AG04449 (cell line): ENCODE data around the gene SCAND1.
"Not testable (repeated sequence)": the region's sequence is repeated elsewhere in the genome, so short reads cannot be mapped to it uniquely, and the experiment has no call there.

Source experiments
- CTCF ChIA-PET: fragments of 350-600 bp; formaldehyde crosslinking; extraction: SDS; loops from one replicate; lab custom pipeline; 2021; ENCODE audit warnings: antibody characterized with exemption; lab: Yijun Ruan, JAX
- POLR2A ChIA-PET: fragments of 400-600, 350-600 bp; formaldehyde crosslinking; extraction: SDS; loops from one replicate; lab custom pipeline; 2020; ENCODE audit warnings: antibody characterized with exemption, inconsistent platforms; lab: Yijun Ruan, JAX
- DNase-seq: peaks from one replicate; pipeline ENCODE4 v3.0.0-alpha.2; 2010; ENCODE audit warnings: low read depth, low spot score
- H3K4me3 ChIP-seq: 2 replicates; pipeline ENCODE4 v1.5.1; 2011; ENCODE audit warnings: low read depth, mild to moderate bottlenecking, control low read depth, low read length
- CTCF ChIP-seq: IDR thresholded peaks from one replicate; pipeline ENCODE4 v1.5.1; 2011; ENCODE audit warnings: mild to moderate bottlenecking, moderate library complexity, low read length, control low read depth, inconsistent platforms; ENCODE audit not compliant: insufficient read depth; ENCODE audit errors: missing control alignments

SCAND1 gene

GRCh38 chr20:35954200-35954906 lies at the start of gene SCAND1:
SCAND1 (minus strand) TSS chr20:35954502; CDS start chr20:35954284, 218 bp downstream.
- CTCF ChIA-PET, result interaction anchor here (0.6 to 6.8 kb wide), 67 partner anchors 12 to 491 kb away, joined by 3 to 148 read pairs (median 4); partner anchors contain the start of genes CNBD2, PHF20 and RBM39
- DNase-seq, result peak; percentile 80
- TF ChIP-seq CTCF, result peak; percentile 100
- POLR2A ChIA-PET, result interaction anchor here (0.8 to 2.6 kb wide), 12 partner anchors 8 to 436 kb away, joined by 3 to 22 read pairs (median 4); partner anchors contain the start of genes CNBD2, PHF20 and RBM39
- H3K4me3 ChIP-seq, result peak within 1 kb of the TSS; percentile 95

- no peak for DNase-seq
- no peak overlapping the region for H3K4me3 ChIP-seq
- TF ChIP-seq CTCF, result no peak
- ChIA-PET CTCF (interaction anchor here (2.1 to 3.6 kb wide), 2 partner anchors 10 to 135 kb away, joined by 27 to 34 read pairs; no protein-coding TSS in a partner anchor), POLR2A (no interaction called here)
These were observed 49.7 kb upstream of the SCAND1 start for GRCh38 chr20:36004045-36004444.

GRCh38 chr20:36002855-36003254 lies 48.6 kb upstream of the SCAND1 start:
- DNase-seq, result no peak
- ChIA-PET CTCF (interaction anchor here (1.3 to 3.6 kb wide), 3 partner anchors 9 to 136 kb away, joined by 9 to 34 read pairs (median 27); no protein-coding TSS in a partner anchor), POLR2A (no interaction called here)
- TF ChIP-seq CTCF, result no peak
- no peak overlapping the region for H3K4me3 ChIP-seq

DNA sequence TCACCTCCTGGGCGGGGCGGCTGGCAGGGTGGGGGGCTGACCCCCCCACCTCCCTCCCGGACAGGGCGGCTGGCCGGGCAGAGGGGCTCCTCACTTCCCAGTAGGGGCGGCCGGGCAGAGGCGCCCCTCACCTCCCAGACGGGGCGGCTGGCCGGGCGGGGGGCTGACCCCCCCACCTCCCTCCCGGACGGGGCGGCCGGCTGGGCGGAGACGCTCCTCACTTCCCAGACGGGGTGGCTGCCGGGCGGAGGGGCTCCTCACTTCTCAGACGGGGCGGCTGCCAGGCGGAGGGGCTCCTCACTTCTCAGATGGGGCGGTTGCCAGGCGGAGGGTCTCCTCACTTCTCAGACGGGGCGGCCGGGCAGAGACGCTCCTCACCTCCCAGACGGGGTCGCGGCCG lies 47.0 kb upstream of the SCAND1 start:
- CTCF ChIA-PET, POLR2A ChIA-PET, H3K4me3 ChIP-seq, DNase-seq: not testable (repeated sequence)

DNA sequence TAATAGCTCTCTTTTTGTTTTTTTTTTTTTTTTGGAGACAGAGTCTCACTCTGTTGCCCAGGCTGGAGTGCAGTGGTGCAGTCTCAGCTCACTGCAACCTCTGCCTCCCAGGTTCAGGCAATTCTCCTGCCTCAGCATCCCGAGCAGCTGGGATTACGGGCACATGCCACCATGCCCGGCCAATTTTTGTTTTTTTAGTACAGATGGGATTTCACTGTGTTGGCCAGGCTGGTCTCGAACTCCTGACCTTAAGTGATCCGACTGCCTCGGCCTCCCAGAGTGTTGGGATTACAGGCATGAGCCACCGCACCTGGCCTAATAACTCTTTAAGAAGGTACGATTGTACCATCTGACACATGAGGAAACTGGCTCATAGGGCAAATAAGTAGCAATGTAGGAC lies 42.2 kb upstream of the SCAND1 start:
- DNase-seq, H3K4me3 ChIP-seq, POLR2A ChIA-PET: not testable (repeated sequence)
- CTCF ChIA-PET, result interaction anchor here (0.7 to 11.8 kb wide), 6 partner anchors 21 to 442 kb away, joined by 3 to 971 read pairs (median 6); no protein-coding TSS in a partner anchor

DNA sequence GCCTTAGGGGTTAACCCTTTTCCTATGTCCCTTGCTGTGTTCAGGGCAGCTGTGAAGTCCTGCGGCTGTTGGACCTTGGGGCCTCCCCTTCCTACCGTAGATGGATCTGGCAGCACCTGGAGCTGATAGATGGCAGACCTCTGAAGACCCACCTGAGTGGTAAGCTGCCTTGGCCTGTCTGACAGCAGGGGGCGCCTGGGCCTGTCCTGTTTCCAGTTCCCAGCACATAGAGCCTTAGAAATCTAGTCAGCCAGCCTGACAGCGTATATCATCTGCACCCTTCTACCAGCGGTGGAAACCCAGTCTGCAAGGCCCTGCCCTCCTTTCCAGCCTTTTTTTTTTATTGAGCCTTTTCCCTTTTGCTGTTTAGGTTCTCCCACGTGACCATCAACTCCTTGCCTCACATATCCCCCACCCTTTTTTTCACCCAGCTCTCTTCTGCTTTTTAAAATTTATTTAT lies 40.7 kb upstream of the SCAND1 start:
- ChIA-PET POLR2A (interaction anchor here (0.7 kb wide), 1 partner anchor 253 kb away, joined by 4 read pairs; no protein-coding TSS in a partner anchor), CTCF (interaction anchor here (0.6 to 11.8 kb wide), 26 partner anchors 9 to 204 kb away, joined by 3 to 971 read pairs (median 4); partner anchors contain the start of genes CNBD2, EPB41L1 and SCAND1)
- H3K4me3 ChIP-seq, result no peak overlapping the region
- TF ChIP-seq CTCF, result peak; percentile 96
- DNase-seq, result no peak
